Caco-2 (cell line): ENCODE results near the gene GUCA2A. TPM values are rescaled to one million over a fixed set of nuclear protein-coding genes. Genes with fewer than 3 reads are reported as not detected.

Experiments
- BruUV-seq: library from RNA; stranded (reverse); fragments of 400-500 nt; replicated peaks from 2 replicates; lab custom pipeline; 2021; lab: Mats Ljungman, UMichigan
- CTCF ChIA-PET: fragments of 300-600 bp; sonication (Branson Sonifier 250); formaldehyde crosslinking; loops from one replicate; lab custom pipeline; 2022; ENCODE audit warnings: antibody characterized with exemption; lab: Charles Lee
- POLR2A ChIA-PET: fragments of 300-600 bp; sonication (Branson Sonifier 250); formaldehyde crosslinking; loops from one replicate; lab custom pipeline; 2022; ENCODE audit warnings: antibody characterized with exemption; lab: Charles Lee
- DNase-seq, 2 experiments: peaks; one replicate each; pipeline versions ENCODE4 v3.0.0 to v3.0.0-alpha.2; 2020 to 2022
- H3K27me3 ChIP-seq: replicated peaks from 2 replicates; pipeline ENCODE4 v1.6.0; 2011; ENCODE audit warnings: low read length; ENCODE audit not compliant: control insufficient read depth, insufficient read depth
- H3K36me3 ChIP-seq: 2 replicates; pipeline ENCODE4 v1.5.1; 2011; ENCODE audit warnings: low read length; ENCODE audit not compliant: control insufficient read depth, insufficient read depth
- H3K4me1 ChIP-seq: fragments of 250-450 bp; sonication (Bioruptor Pico); 2 replicates; pipeline ENCODE4 v1.5.1; 2020; ENCODE audit warnings: mild to moderate bottlenecking
- H3K4me3 ChIP-seq: 2 replicates; pipeline ENCODE4 v1.5.1; 2011; ENCODE audit warnings: low read depth, mild to moderate bottlenecking, control low read depth, low read length
- H3K9me3 ChIP-seq: fragments of 250-450 bp; sonication (Bioruptor Pico); 2 replicates; pipeline ENCODE4 v1.5.1; 2020; ENCODE audit warnings: mild to moderate bottlenecking, moderate library complexity
- H3K27ac Mint-ChIP-seq: one replicate; pipeline ENCODE4 v1.8.0; 2022; ENCODE audit warnings: mixed read lengths; ENCODE audit not compliant: unreplicated experiment
- H3K27me3 Mint-ChIP-seq: one replicate; pipeline ENCODE4 v1.8.0; 2022; ENCODE audit warnings: mixed read lengths; ENCODE audit not compliant: insufficient read depth, unreplicated experiment
- H3K36me3 Mint-ChIP-seq: one replicate; pipeline ENCODE4 v1.8.0; 2022; ENCODE audit warnings: mild to moderate bottlenecking, mixed read lengths; ENCODE audit not compliant: insufficient read depth, unreplicated experiment
- H3K4me1 Mint-ChIP-seq: one replicate; pipeline ENCODE4 v1.8.0; 2022; ENCODE audit warnings: low read depth, mixed read lengths; ENCODE audit not compliant: unreplicated experiment
- H3K4me3 Mint-ChIP-seq: one replicate; pipeline ENCODE4 v1.8.0; 2022; ENCODE audit warnings: mild to moderate bottlenecking, moderate library complexity, mixed read lengths; ENCODE audit not compliant: unreplicated experiment
- H3K9me3 Mint-ChIP-seq: one replicate; pipeline ENCODE4 v1.8.0; 2022; ENCODE audit warnings: mixed read lengths; ENCODE audit not compliant: unreplicated experiment
- intact Hi-C: fragments of 100-400 bp; cut with micrococcal nuclease; formaldehyde crosslinking; loops from one replicate; pipeline ENCODE4 v1.10.0; 2022; ENCODE audit not compliant: unreplicated experiment
- total RNA-seq: library from RNA; stranded (reverse); gene quantifications from 2 replicates; pipeline ENCODE4 v1.2.3, GENCODE V29; 2022
- TF ChIP-seq, protein P1 (sequence below), 2 experiments: fragments of 200-600 bp in 1 of 2; IDR thresholded peaks; 1 replicate in 1 of 2; 2 replicates in 1 of 2; pipeline versions ENCODE4 v1.5.1 to v1.8.0; 2011 to 2022; ENCODE audit warnings: antibody characterized with exemption in 1 of 2, control low read depth in 1 of 2, inconsistent platforms in 1 of 2, low read depth in 1 of 2, low read length in 1 of 2, mild to moderate bottlenecking in 1 of 2, moderate library complexity in 1 of 2; ENCODE audit not compliant: insufficient read depth in 1 of 2, severe bottlenecking in 1 of 2, unreplicated experiment in 1 of 2

Gene GUCA2A
- total RNA-seq, 1 experiment from 2014 or later = 28.8 TPM

DNA sequence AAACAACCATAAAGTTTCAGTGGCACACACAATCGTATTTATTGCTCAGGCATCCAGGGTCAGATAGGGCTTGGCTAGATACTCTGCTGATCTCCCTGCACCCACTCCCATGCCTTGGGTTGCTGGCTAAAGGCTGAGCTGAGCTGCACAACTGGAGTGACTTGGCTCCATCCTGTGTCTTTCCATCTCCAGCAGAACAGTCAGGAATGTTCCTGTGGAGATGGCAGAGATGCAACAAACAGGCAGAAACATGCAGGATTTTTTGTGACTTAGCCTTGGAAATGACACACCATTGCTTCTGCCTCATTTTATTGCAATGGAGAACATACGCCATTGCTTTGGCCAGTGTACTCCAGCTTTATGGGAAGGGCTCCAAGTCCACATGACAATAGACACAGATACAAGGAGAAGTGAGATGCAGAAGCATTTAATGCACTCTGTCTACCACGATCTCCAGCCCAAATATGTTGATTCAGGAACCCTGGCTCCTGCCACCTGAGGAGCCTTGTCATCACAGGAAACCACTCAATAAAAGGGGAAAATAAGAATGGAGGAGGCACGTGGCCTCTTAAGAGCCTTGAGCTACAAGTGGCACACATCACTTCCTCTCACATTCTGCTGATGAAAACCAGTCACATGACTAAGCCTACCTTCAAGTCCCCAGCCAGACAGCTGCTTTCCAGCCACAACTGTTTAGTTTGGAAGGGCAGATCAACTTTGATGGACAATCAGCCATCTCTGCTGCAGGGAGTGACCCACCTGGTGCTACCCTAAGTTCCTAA, 21.5 kb downstream of the GUCA2A start:
- TF ChIP-seq, protein P1, sequence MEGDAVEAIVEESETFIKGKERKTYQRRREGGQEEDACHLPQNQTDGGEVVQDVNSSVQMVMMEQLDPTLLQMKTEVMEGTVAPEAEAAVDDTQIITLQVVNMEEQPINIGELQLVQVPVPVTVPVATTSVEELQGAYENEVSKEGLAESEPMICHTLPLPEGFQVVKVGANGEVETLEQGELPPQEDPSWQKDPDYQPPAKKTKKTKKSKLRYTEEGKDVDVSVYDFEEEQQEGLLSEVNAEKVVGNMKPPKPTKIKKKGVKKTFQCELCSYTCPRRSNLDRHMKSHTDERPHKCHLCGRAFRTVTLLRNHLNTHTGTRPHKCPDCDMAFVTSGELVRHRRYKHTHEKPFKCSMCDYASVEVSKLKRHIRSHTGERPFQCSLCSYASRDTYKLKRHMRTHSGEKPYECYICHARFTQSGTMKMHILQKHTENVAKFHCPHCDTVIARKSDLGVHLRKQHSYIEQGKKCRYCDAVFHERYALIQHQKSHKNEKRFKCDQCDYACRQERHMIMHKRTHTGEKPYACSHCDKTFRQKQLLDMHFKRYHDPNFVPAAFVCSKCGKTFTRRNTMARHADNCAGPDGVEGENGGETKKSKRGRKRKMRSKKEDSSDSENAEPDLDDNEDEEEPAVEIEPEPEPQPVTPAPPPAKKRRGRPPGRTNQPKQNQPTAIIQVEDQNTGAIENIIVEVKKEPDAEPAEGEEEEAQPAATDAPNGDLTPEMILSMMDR (IDR thresholded peaks at IDR 0.05; ENCODE audit: insufficient read depth in 1 of 2, low read depth in 1 of 2, low read length in 1 of 2, severe bottlenecking in 1 of 2, unreplicated experiment in 1 of 2) = no peak
- intact Hi-C loops = no loop called here
- Mint-ChIP-seq H3K4me1 (no peaks in the 10 kb centered on the region), H3K4me3 (no peak overlapping the region), H3K27ac (no peak overlapping the region), H3K36me3 (no peaks in the 10 kb centered on the region), H3K9me3 (no peaks in the 10 kb centered on the region), H3K27me3 (peaks cover 4% of the 10 kb centered on the region)
- DNase-seq = no peak
- Histone ChIP-seq H3K4me3 (no peak overlapping the region), H3K36me3 (no peaks in the 10 kb centered on the region; the same call in 1 of the 2 replicates), H3K27me3 (no peaks in the 10 kb centered on the region), H3K9me3 (no peaks in the 10 kb centered on the region), H3K4me1 (peaks cover 6% of the 10 kb centered on the region; the same call in 1 of the 2 replicates)
- BruUV-seq = no TSS peak
- ChIA-PET POLR2A (no interaction called here), CTCF (interaction anchor here (0.5 kb wide), 1 partner anchor 997 kb away, joined by 3 read pairs; no protein-coding TSS in a partner anchor)

DNA sequence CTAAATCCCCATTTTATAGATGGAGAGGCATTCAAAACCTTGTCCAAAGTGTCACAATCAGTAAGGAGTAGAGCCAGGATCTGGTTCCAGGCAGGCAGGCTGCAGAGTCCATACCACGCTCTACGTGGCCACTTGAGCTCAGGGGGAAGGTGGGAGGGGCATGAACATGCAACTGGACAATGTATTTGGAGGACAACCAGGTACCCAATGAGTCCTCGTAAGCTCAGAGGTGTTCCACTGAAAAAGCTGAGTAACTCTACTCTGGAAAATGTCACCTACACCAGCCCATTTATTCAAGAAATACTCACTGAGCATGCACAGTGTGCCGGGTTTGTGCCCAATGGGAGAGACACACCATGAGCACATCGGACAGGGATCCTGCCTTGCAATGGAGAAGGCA, 22.6 kb downstream of the GUCA2A start:
- no peaks in the 10 kb centered on the region for H3K4me1 Mint-ChIP-seq
- H3K9me3 Mint-ChIP-seq = no peaks in the 10 kb centered on the region
- H3K4me3 Mint-ChIP-seq = no peak overlapping the region
- ChIA-PET POLR2A (no interaction called here), CTCF (no interaction called here)
- no peak for DNase-seq
- no peak overlapping the region for H3K4me3 ChIP-seq
- H3K36me3 Mint-ChIP-seq = no peaks in the 10 kb centered on the region
- peaks cover 2% of the 10 kb centered on the region; the same call in 1 of the 2 replicates for H3K4me1 ChIP-seq
- TF ChIP-seq, protein P1 (IDR thresholded peaks at IDR 0.05; ENCODE audit: insufficient read depth in 1 of 2, low read depth in 1 of 2, low read length in 1 of 2, severe bottlenecking in 1 of 2, unreplicated experiment in 1 of 2) = no peak
- no peak overlapping the region for H3K27ac Mint-ChIP-seq
- intact Hi-C loops = no loop called here
- H3K27me3 Mint-ChIP-seq = peaks cover 6% of the 10 kb centered on the region
- H3K36me3 ChIP-seq = no peaks in the 10 kb centered on the region
- BruUV-seq = no TSS peak
- no peaks in the 10 kb centered on the region for H3K27me3 ChIP-seq
- H3K9me3 ChIP-seq = no peaks in the 10 kb centered on the region

DNA sequence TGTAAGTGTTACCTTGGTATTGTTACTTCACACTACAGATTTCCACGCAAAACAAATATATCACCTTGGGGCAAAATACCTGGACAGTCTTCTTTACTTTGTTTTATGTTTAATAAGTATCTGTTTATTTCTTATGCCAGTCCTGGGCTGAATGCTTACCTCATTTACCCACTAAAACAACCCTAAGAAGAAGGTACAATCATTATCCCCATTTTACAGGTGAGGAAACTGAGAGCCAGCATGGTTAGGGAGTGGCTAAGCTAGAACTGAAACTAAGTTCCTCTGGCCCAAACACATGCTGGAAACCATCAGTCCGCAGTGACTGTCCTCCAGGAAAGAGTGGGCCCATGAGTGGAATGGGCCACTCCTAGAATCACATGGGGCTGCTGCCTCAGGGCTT, 24.4 kb downstream of the GUCA2A start:
- ChIA-PET POLR2A (no interaction called here), CTCF (no interaction called here)
- H3K36me3 Mint-ChIP-seq = no peaks in the 10 kb centered on the region
- no peak overlapping the region for H3K4me3 Mint-ChIP-seq
- H3K27me3 Mint-ChIP-seq = peaks cover 9% of the 10 kb centered on the region
- intact Hi-C loops = no loop called here
- no peak overlapping the region for H3K4me3 ChIP-seq
- H3K9me3 ChIP-seq = no peaks in the 10 kb centered on the region
- no TSS peak for BruUV-seq
- no peak for DNase-seq
- TF ChIP-seq, protein P1 (IDR thresholded peaks at IDR 0.05; ENCODE audit: insufficient read depth in 1 of 2, low read depth in 1 of 2, low read length in 1 of 2, severe bottlenecking in 1 of 2, unreplicated experiment in 1 of 2) = no peak
- no peaks in the 10 kb centered on the region for H3K4me1 Mint-ChIP-seq
- H3K27me3 ChIP-seq = no peaks in the 10 kb centered on the region
- no peaks in the 10 kb centered on the region for H3K4me1 ChIP-seq
- H3K9me3 Mint-ChIP-seq = no peaks in the 10 kb centered on the region
- no peak overlapping the region for H3K27ac Mint-ChIP-seq
- H3K36me3 ChIP-seq = no peaks in the 10 kb centered on the region
